ENCODE measurements around the gene CHMP5.

GRCh38 chr9:33241298-33241697 is 23.6 kb upstream of the CHMP5 start:
- TF ChIP-seq SMC3 (IDR thresholded peaks at IDR 0.05), result no peak
- TF ChIP-seq RAD21 (conservative IDR thresholded peaks at IDR 0.05 in 1 of 2, IDR thresholded peaks at IDR 0.05 in 1 of 2), result no peak
- TF ChIP-seq POLR2A (IDR thresholded peaks at IDR 0.05; ENCODE audit: low read length), result no peak
